GM21529 (cell line): ENCODE measurements around the gene IL13RA1.
"Not testable (repeated sequence)": the region's sequence is repeated elsewhere in the genome, so short reads cannot be mapped to it uniquely, and the experiment has no call there.

ENCODE experiments used
- ATAC-seq: cut with Tn5 transposase; IDR thresholded peaks from one replicate; pipeline ENCODE4 v1.9.1; 2021; ENCODE audit not compliant: unreplicated experiment

IL13RA1 gene

GRCh38 chrX:118726887-118727685 lies at the start of gene IL13RA1:
IL13RA1 (plus strand) TSS chrX:118727606; CDS start chrX:118727639, 33 bp downstream.
- ATAC-seq, result peak; percentile 67

GRCh38 chrX:118679290-118679689 lies 48.1 kb upstream of the IL13RA1 start:
- no peak for ATAC-seq

GRCh38 chrX:118682258-118683014 lies 45.0 kb upstream of the IL13RA1 start:
- no peak for ATAC-seq

GRCh38 chrX:118685393-118685792 lies 42.0 kb upstream of the IL13RA1 start:
- no peak for ATAC-seq

GRCh38 chrX:118688935-118689334 lies 38.5 kb upstream of the IL13RA1 start:
- no peak for ATAC-seq

GRCh38 chrX:118693843-118694242 lies 33.6 kb upstream of the IL13RA1 start:
- ATAC-seq, result no peak

- no peak for ATAC-seq
These were observed 32.8 kb upstream of the IL13RA1 start for GRCh38 chrX:118694638-118695037.

GRCh38 chrX:118698516-118699170 lies 28.8 kb upstream of the IL13RA1 start:
- no peak for ATAC-seq

- ATAC-seq, result no peak
These were observed 24.7 kb upstream of the IL13RA1 start for GRCh38 chrX:118702741-118703140.

- no peak for ATAC-seq
These were observed 20.7 kb upstream of the IL13RA1 start for GRCh38 chrX:118706681-118707080.

- no peak for ATAC-seq
These were observed 12.9 kb upstream of the IL13RA1 start for GRCh38 chrX:118714521-118714920.

GRCh38 chrX:118715917-118716316 lies 11.5 kb upstream of the IL13RA1 start:
- ATAC-seq, result not testable (repeated sequence)

GRCh38 chrX:118716833-118717232 lies 10.6 kb upstream of the IL13RA1 start:
- ATAC-seq, result not testable (repeated sequence)

- ATAC-seq, result no peak
These were observed 9.6 kb upstream of the IL13RA1 start for GRCh38 chrX:118717678-118718391.

- ATAC-seq, result no peak
These were observed 8.7 kb upstream of the IL13RA1 start for GRCh38 chrX:118718737-118719136.

- ATAC-seq, result no peak
These were observed 7.2 kb upstream of the IL13RA1 start for GRCh38 chrX:118720058-118720707.

- no peak for ATAC-seq
These were observed 4.0 kb upstream of the IL13RA1 start for GRCh38 chrX:118723376-118723775.

- ATAC-seq, result no peak
These were observed 3.0 kb upstream of the IL13RA1 start for GRCh38 chrX:118724365-118724764.

GRCh38 chrX:118724775-118725174 lies 2.6 kb upstream of the IL13RA1 start:
- ATAC-seq, result no peak

- ATAC-seq, result no peak
These were observed 1.0 kb upstream of the IL13RA1 start for GRCh38 chrX:118726396-118726795.
